Muscle of arm (tissue), 12 donors: Measurements from ENCODE around the gene SPATC1L. TPM values are rescaled to one million over a fixed set of nuclear protein-coding genes. Genes with fewer than 3 reads are reported as not detected.

Experiments used
- DNase-seq: peaks from one replicate; pipeline ENCODE4 v3.0.0-alpha.2; 2013
- polyA plus RNA-seq, 12 donors: library from polyadenylated mRNA; unstranded; fragments of 120-200 nt; gene quantifications; one replicate each; pipeline ENCODE4 v1.2.1, GENCODE V29; 2013; ENCODE audit not compliant: insufficient read length in 12 of 12

The SPATC1L gene
- polyA plus RNA-seq, 12 donors, result 4.2 to 18.6 (median 9.6) TPM; not detected in 2

DNA sequence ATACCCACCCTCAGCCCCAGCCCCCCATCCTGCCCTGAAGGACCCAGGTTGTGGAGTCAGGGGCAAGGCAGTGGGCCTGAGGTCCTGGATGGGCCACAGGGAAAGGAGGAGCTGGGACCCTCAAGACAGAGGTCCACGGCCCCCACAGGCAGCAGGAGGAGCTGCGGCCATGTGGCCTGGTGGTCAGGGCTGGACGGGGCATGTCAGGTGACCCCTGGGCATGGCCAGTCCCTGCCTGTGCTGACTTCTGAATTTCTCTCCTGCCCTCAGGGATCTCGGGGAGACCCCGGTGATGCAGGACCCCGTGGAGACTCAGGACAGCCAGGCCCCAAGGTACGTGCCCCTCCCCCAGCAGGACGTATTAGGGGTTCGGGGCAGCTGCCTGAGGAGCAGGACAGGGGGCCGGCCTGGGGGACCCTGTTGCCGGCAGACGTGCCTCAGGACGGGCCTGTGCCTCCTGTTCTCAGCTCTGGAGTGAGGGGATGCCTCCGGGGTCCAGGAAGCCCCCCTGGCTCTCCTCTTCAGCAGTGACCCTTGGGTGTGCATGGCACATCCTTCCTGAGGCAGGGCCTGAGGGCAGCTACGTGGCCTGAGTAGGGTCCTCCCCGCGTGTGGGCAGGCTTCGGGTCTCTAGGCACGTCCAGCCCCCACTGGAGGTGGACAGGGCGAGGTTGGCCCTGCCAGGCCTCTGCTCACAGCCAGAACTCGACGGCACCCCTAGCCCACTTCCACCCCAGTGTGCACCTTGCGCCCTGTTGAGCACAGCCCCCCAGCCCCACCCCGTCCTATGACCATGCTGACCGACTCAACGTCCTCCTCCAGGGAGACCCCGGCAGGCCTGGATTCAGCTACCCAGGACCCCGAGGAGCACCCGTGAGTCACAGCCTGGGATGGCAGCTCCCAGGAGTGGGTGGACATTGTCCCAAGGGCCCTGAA is 62.7 kb downstream of the SPATC1L start:
- no peak for DNase-seq

- DNase-seq, result no peak
Measured at GRCh38 chr21:46120301-46121285, 63.7 kb downstream of the SPATC1L start.

DNA sequence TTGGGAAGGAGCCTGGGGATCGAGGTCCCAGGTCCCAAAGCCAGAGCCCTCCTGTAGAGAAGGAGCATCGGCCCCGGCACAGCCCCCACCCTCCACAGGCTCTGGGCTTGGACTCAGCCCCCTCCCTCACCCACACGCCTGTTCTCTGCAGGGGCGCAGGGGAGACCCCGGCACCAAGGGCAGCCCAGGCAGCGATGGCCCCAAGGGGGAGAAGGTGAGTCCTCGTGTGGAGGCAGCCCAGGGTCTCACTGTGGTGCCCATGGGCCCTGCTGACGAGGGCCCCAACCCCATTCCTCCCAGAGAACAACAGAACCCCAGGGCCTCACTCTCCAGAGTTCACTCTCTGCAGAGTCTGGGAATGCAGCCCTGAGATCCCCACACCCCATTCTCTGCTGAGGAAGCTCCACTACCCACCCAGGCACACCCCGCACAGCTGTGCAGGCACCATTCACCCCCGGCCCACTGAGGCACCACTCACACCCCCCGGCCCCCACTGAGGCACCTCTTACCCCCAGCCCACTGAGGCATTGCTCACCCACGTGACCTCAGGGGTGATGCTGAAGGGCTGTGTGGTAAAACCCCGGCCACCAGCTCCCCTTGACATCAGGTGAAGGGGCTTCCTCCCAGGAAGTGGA is 64.5 kb downstream of the SPATC1L start:
- DNase-seq, result no peak

GRCh38 chr21:46119144-46119636 is 65.1 kb downstream of the SPATC1L start:
- DNase-seq, result no peak

- no peak for DNase-seq
Measured at GRCh38 chr21:46118316-46119143, 65.7 kb downstream of the SPATC1L start.

DNA sequence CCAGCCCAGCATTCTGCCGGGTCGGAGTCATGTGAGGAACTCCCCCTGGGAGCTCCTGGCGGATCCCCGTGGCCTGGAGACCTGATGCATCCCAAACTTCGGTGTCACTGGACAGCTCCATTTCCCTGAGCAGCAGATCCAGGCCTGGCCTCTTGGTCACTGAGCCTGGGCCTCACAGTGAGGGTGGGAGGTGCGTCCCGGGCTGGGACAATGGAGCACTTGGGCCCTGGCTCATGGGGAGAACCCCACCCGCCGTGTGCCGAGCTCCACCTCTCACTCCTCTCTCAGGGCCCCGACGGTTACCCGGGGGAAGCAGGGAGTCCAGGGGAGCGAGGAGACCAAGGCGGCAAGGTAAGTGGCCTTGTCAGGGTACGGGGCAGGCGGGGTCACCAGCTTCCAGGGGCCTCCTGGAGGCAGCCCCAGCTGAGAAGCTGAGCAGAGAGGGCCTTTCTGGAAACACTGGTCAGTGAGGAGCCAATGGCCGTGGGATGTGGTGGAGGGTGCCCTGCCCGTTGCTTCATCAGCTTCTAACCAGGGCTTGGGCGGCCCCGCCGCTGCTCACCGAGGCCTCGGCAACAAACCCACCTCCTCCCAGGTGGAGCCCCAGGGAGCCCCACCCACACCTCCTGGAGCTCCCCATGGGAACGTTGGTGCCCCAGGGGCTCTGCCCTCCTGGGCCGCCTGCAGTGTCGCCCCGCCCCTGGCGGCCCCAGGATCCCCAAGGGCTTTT is 66.5 kb downstream of the SPATC1L start:
- no peak for DNase-seq

DNA sequence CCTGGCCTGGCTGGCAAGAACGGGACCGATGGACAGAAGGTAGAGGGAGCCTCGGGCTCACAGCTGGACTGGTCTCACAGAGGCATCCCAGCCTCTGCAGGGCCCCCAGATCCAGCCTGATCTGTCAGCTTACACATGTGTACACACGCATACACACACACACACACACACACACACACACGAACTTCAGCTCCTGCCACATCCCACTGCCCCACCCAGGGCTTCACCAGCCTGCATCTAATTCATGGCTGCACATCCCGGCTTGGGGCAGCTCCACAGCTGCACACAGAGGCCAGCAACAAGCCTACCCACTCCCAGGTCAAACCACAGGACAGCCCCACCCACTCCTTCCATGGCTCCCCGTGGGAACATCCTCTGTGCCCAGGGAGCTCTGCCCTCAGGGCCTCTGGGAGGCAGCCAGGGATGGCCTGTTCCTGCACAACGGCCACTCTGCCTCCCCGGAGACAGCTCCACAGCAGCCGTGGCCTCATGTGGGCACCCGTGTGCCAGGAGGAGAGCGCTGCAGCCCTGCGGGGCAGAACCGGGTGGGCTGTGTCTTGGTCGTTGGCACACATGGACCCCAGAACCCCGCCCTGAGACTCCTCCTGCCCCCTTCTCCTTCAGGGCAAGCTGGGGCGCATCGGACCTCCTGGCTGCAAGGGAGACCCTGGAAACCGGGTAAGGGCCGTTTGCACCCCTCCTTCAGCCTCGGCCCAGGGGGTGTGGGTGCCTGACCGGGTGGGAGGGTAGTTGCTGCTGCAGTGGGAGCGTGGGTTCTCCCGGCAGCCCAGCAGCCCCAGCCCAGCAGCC is 67.3 kb downstream of the SPATC1L start:
- no peak for DNase-seq

- no peak for DNase-seq
Measured at GRCh38 chr21:46116189-46116775, 68.0 kb downstream of the SPATC1L start.

- DNase-seq, result no peak
Measured at GRCh38 chr21:46115441-46116188, 68.6 kb downstream of the SPATC1L start.

DNA sequence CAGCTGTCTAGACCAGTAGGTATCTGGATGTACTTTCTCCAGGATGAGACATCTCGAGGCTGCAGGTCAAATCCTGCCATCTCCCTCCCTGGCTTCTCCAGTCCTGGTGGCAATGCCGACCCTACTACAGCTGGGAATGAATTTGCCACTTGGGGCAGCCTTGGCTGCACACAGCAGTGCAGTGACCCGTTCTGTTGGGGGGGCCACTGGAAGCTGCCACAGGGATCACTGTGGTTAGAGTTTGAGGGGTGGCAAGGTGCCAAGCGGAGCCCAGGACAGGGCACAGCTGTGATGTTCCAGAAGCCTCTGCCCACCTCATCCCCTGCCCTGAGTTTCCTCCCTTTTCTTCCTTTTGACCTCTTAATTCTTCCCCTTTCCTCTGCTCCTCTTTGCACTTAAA is 69.3 kb downstream of the SPATC1L start:
- no peak for DNase-seq

GRCh38 chr21:46113497-46114176 is 70.6 kb downstream of the SPATC1L start:
- no peak for DNase-seq

DNA sequence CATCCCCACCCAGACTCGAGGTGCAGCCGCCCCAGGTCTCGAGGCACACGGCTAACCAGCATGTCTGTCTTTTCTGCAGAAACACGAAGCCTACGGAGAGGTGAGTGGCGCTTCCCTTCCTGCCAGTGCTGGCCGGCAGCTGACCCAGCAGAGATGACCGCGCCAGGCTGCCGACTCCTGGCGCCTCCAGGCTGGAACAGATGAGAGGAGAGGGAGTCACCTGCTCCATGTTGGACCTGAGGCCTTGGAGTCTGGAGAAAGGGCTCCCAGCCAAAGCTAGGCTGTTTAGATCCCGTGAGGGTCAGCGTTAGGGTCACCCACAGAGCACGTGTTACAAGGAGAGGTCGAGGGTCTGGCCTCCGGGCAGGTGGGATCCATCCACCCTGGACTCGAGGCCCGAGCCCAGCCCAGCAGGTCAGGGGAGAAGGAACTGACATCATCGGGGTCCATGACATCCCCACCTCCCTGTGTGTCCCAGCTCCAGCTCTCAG is 71.5 kb downstream of the SPATC1L start:
- no peak for DNase-seq

- DNase-seq, result no peak
Measured at GRCh38 chr21:46111857-46112724, 72.2 kb downstream of the SPATC1L start.

DNA sequence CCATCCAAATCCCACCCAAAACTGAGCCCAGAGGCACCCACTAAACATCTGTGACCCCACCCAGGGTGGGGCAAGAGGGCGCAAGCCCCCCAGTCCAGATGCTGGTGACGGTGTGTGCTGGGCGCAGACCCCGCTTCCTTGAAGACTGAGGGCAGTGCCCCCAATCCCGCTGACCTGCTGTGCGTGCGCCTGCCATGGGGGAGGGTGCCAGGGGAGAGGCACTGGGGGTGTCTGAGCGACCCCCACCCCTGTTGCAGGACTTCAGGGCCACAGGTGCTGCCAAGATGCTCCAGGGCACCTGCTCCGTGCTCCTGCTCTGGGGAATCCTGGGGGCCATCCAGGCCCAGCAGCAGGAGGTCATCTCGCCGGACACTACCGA is 73.1 kb downstream of the SPATC1L start:
- no peak for DNase-seq
